NK-92 (cell line): ENCODE measurements around the gene COPZ1.

Experiments
- DNase-seq: peaks from one replicate; lab custom pipeline; 2025; ENCODE audit not compliant: unreplicated experiment; lab: John Stamatoyannopoulos, UW

The COPZ1 gene

DNA sequence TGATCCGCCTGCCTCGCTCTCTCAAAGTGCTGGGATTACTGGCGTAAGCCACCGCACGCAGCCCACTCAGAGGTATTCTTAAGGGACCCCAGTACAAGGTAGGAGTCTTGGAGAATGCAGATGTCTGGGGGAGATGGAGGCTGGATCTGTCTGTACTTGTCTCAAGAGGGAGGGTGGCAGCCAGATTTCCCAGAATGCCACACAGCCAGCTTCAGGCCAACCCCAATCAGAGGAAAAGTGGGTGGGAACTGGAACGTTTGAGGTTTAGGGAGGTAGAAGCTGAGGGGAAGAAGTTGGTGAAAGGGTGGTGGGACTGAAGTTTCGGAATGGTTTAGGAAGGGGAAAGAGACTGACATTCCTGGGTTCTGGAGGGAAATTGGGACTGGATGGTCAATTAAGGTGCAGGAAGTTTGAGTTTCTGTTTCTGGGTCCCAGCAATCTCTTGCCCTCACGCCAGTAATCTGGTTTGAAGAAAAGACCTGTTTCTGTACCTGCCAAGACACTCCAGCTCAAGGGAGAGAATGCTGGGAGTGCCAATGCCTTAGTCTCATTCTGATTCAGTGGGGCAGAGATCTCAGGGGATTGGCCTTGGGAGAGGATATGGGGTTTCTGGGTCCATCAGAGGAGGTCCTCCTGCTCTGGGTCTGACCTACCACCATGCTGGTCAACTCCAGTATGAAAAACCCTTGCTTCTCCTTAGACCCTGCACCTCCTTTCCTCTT, 67.7 kb downstream of the COPZ1 start:
- no peak for DNase-seq

DNA sequence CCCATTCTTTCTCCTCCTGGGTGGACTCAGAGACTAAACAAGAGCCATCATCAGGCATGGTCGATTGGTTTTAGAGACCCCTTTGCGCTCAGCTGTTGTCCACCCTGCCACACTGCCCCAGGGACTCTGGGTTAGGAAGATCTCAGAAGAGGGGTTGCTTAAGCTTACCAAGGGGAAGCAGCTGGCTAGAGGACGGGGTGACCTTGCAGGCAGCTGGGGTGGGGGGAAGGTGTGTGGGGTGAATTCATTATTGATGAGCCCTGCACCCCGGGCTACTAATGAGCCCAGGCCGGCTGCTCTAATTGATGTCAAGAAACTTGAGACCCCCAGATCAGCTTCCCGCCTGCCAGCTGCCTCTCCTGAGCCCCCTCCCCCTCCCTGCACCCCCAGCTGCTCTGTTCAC, 68.3 kb downstream of the COPZ1 start:
- no peak for DNase-seq

DNA sequence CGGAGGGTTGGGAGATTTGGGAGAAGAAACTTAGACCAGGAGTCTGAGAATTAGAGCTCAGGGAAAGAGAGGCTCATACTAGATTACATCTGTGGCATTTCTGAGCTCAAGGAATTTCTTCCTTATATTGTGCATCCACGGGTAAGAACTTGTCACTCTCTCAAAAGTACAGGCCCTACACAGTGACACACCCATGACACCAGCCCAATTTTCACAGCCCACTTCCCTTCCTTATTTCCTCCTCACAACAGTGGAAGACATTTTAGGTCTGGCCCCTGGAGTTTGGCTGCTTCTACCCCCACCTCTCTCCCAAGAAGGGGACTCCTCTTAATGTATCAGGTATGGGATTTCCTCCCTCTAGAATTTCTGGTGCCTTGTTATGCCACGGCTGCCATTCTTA, 68.8 kb downstream of the COPZ1 start:
- no peak for DNase-seq

DNA sequence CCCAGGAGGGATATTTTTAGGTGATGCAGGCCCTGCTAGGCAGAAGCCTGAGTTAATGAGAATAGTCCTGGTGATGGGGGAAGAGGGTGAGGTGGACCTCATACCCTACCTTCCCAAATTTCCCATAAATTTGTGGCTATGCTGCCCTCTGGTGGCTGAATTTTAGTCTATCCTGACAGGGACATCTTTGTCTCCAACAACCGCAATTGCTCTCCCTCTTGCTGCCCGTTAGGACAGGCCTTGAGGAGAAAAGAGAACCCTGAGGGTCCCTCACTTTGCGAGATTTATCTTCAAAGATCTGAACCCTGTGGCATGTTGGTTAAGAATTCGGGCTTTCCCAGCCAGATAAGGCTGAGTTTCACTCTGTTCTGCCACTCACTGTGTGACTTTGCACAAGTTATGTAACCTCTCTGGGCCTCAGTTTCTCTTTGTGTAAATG, 69.4 kb downstream of the COPZ1 start:
- no peak for DNase-seq

DNA sequence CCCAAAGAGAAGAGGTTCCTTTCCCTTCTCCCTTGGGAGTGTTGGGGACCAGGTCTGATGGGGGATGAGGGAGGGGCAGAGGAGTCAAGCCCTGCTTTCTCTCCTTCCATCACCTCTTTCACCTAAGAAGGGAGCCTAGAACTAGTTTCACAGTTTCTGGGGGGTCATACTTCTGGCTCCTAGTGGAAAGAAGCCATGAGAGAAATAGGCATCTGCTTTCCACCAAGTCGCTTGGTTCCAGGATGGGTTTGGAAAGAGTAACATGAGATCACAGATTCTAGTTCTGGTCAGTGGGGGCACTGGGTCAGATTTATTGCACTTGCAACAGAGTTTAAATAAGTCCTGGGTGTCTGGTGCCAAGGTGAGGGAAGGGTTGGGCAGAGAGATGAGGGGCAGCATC, 70.1 kb downstream of the COPZ1 start:
- DNase-seq: no peak

DNA sequence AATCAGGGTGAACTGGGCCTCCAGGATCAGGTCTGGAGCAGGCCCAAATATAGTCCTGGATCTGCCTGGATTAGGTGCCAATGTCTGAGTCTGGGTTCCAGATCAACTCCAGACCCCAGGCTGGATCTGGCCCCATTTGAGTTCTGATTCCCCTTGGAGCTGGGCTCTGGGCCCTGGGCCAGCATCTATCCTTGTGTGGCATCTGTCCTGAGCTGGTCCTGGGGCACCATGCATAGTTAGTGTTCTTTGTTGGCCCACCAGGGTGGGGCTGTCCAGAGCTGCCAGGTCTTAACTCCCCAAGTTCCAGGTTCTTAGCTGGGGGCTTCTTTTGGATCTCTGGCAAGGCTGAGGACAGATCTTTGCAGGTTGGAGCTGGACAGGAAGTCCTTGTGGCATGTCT, 70.6 kb downstream of the COPZ1 start:
- DNase-seq: no peak

DNA sequence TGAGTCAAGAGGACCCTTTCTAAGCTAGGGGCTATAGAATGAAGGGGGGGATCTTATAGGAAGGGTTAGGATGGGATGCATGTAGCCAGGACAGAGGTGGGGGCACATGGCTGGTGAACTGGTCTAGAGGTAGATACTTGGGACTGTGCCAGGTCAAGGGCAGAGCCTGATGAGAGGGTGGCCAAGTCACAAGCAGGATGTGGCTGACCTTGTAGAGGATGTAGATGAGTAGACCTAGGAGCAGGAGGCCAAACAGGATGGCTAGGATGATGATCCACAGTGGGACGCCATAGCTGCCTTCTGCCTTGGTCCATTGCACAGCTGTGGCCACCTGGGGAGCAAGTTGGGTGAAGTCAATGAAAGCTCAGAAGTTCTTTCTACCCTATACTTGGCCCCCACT, 72.2 kb downstream of the COPZ1 start:
- DNase-seq: no peak

DNA sequence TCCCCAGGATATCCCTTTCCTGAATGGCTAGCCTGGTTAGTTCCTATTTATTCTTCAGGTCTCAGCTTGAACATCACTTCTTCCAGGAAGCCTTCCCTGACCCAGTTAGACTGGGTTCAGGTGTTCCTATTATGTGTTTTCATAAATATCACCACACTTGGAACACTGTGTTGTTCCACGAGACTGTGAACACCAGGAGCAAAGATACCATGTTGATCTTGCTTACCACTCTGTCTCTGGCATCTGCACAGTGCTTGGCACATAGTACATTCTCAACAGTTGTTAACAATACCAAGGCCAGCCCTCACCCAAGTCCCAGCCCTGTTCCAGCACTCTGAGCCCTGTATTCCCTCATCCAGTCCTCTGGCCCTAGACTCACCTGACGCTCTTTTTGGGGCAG, 73.3 kb downstream of the COPZ1 start:
- DNase-seq: no peak

DNA sequence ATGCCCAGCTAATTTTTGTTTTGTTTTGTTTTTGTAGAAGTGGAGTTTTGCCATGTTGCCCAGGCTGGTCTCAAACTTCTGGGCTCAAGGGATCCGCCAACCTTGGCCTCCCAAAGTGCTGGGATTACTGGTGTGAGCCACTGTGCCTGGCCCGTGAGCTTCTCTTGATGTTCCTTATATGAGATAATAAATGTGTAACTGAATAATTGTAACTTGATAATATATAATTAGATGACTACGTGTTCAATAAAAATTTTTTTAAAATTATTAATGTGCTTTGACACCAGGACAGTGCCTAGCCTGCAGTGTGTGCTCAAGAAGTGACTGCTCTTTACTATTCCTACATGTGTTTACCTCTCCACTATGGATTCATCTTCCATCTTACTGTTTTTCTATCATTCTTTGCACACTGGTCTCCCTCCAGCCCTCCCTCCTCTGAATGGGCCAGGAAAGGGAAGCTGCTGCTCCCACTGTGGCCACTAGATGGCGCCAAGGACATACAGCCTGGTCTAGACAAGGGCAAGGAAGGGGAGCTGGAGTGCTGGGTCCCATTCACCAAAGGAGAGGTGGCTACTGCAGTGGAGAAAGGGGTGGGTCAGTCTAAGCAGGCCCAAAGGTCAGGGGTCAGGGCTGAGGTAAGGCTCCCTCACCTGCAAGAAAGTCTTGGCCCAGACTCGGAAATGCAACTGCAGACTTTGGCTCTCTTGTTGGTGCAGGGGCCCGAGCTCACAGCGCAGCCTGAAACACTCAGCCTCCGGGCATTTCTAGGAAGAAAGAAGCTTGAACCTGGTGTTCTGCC, 74.3 kb downstream of the COPZ1 start:
- DNase-seq: no peak

DNA sequence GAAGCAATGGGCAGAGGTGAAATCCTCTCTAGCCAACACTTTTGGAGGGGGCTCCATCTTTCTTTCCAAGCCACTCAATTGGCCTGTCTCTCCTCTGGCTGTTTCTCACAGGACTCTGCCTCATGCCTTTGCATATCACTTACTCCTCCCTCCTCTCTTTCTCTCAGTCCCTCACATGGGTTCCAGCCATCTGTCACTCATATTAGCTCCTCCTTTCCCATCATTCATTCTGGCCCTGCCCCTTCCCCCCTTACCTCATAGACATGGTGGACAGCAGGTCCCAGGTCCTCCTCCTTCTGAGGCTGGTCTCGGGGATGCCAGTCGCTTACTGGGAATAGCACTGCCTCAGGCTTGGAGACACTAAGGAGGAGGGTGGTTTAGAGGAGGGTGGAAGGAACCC, 76.2 kb downstream of the COPZ1 start:
- no peak for DNase-seq
